ENCODE data around the gene ARID5A. TPM values are rescaled to one million over a fixed set of nuclear protein-coding genes. Genes with fewer than 3 reads are reported as not detected.
"Not testable (repeated sequence)": the region's sequence is repeated elsewhere in the genome, so short reads cannot be mapped to it uniquely, and the experiment has no call there.

ARID5A gene
- total and polyA plus RNA-seq, 5 donors = 13.0 to 31.8 (median 21.6) TPM

DNA sequence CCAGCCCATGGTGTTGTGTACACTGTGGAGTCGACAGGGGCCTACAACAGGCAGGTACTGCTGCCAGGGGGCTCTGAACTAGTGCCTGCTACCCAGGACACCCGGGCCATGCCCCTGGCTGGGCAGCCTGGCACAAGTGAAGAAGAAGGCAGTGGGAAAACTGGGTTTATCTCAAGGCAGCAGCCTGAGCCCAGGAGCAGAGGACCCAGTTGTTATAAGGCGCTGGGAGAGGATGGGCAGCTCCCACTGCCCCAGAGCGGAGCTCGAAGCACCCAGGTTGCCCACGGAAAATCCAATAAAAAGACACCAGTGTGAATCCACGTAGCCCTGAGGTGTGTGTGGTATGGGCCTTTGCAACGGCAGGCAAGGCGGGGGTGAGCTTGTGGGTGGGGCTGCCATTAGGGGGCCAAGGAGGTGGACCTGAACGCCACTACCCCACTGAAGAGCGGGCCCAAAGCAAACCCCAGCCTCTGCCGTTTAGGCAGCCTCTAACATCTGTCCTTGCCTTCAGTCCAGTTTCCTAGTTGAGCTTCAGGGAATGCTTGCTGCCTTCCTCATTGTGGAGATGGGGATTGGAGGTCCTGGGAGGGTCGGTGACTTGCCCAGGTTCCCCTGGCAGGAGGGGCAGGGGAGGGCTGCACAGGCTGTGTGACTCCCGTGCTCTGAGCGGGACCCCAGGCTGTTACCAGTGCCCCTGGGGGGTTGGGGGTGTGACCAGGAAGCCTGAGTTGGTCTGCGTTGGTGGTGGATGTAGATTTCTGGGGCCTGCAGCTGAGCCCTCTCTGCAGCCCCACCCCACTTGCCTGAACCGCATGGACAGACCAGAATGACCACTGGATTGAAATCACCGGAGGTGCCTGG lies 16.0 kb downstream of the ARID5A start:
- H3K27ac ChIP-seq (ENCODE audit: low read length) = no peak overlapping the region
- H3K27me3 ChIP-seq (ENCODE audit: control insufficient read depth, insufficient read depth) = no peaks in the 10 kb centered on the region
- 81% methylated on average over 18 of the region's 18 CpGs for WGBS
- intact Hi-C loops (cut with DNase I) = no loop called here
- ATAC-seq (no peak), DNase-seq (no peak)
- no peaks in the 10 kb centered on the region for H3K9me3 ChIP-seq (ENCODE audit: control insufficient read depth, low read length)
- no peaks in the 10 kb centered on the region for H3K4me1 ChIP-seq (ENCODE audit: control insufficient read depth, insufficient read depth, low read length)
- no peak overlapping the region for H3K4me3 ChIP-seq (ENCODE audit: low read length)

DNA sequence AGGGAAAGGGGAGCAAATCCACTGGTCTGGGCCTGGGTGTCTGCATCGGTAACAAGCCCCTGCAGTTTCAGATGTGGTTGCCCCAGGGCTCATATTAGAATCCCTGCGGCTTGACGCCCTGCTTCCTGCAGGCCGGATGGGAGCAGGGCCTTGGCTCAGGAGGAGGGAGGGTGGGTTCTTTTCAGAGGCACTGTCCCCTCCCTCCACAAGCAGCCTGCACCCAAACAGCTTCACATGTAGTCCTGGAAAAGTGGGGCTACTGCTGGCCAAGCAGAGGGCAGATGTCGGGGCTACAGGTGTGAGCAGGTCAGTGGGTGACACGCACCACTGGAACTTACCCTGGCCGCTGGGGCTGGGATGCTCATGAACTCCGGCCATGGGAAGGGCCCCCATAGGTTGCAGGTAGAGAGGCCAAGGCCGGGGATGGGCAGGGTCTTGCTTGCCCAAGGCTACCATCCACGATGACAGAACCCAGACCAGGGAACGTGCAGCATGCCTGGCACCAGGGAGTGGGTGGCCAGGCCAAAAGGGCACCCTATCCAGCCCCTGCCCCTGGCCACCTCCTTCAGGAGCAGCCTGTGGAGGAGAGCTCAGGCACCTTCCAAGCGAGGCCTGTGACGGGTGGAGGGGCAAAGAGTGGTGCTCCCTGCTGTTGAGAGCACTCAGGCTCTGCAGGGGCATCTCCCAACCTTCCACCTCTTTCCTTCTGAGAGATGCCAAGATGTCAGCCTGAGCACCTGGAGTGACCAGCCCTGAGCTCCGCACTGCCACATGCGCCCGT lies 16.8 kb downstream of the ARID5A start:
- Histone ChIP-seq H3K9me3 (ENCODE audit: control insufficient read depth, low read length) (no peaks in the 10 kb centered on the region), H3K4me1 (ENCODE audit: control insufficient read depth, insufficient read depth, low read length) (no peaks in the 10 kb centered on the region), H3K4me3 (ENCODE audit: low read length) (no peak overlapping the region), H3K27me3 (ENCODE audit: control insufficient read depth, insufficient read depth) (no peaks in the 10 kb centered on the region), H3K27ac (ENCODE audit: low read length) (no peak overlapping the region)
- ATAC-seq (peak; percentile 5), DNase-seq (no peak)
- intact Hi-C loops (cut with DNase I) = no loop called here
- 82% methylated on average over 16 of the region's 16 CpGs for WGBS

DNA sequence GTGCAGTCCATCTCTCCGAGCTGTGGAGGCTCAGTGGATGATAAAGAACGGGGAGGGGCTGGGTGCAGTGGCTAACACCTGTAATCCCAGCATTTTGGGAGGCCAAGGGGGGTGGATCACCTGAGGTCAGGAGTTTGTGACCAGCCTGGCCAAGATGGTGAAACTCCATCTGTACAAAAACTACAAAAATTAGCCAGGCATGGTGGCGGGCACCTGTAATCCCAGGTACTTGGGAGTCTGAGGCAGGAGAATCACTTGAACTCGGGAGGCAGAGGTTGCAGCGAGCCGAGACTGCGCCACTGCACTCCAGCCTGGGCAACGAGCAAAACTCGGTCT lies 17.4 kb downstream of the ARID5A start:
- H3K9me3 ChIP-seq (ENCODE audit: control insufficient read depth, low read length); H3K27ac ChIP-seq (ENCODE audit: low read length); DNase-seq; intact Hi-C loops (cut with DNase I); H3K27me3 ChIP-seq (ENCODE audit: control insufficient read depth, insufficient read depth); H3K4me3 ChIP-seq (ENCODE audit: low read length); ATAC-seq; H3K4me1 ChIP-seq (ENCODE audit: control insufficient read depth, insufficient read depth, low read length): not testable (repeated sequence)
- 48% methylated on average over 9 of the region's 9 CpGs for WGBS

DNA sequence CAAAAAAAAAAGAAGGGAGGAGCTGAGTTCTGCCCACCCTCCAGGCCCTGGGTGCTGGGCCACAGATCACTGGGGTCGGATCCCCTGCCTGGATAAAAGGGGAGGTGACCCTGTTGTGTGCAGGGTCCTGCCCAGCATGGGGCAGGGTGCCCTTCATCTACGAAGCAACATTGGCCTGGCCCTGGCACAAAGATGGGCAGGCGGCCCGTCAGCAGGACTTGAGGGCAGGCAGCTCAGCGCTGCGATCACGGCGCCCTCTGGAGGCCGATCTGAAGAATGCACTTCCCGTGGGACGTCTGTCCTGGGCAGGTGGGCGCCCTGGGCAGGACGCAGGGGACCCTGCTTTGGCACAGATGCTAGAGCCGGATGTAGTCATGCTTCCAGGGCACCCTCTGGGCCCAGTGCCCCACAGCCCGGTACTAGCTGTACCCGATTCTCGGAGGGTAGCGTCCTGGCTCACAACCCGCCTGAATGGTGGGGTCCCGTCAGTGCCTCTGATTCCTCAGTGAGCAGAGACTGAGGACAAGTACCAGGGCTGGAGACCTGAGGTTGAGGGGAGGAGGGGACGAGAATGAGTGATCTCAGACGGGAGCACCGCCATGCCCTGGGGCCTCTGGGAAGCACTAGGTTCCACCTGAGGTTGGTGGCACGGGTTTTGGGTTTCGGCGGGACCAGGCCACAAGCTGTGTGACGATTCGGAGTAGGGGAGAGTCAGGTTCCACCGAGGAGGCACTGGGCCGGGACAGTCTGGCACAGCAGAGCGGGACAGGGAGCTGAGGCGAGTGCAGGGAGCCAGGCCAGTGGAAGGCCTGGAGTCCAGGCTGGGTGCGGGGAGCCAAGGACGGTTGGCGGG lies 18.0 kb downstream of the ARID5A start:
- Histone ChIP-seq H3K27me3 (ENCODE audit: control insufficient read depth, insufficient read depth) (no peaks in the 10 kb centered on the region), H3K27ac (ENCODE audit: low read length) (no peak overlapping the region), H3K9me3 (ENCODE audit: control insufficient read depth, low read length) (no peaks in the 10 kb centered on the region), H3K4me3 (ENCODE audit: low read length) (no peak overlapping the region), H3K4me1 (ENCODE audit: control insufficient read depth, insufficient read depth, low read length) (no peaks in the 10 kb centered on the region)
- WGBS = 30% methylated on average over 35 of the region's 35 CpGs
- intact Hi-C loops (cut with DNase I) = no loop called here
- DNase-seq (peak; percentile 71 to 90 (median 86)), ATAC-seq (peak; percentile 53 to 63)

DNA sequence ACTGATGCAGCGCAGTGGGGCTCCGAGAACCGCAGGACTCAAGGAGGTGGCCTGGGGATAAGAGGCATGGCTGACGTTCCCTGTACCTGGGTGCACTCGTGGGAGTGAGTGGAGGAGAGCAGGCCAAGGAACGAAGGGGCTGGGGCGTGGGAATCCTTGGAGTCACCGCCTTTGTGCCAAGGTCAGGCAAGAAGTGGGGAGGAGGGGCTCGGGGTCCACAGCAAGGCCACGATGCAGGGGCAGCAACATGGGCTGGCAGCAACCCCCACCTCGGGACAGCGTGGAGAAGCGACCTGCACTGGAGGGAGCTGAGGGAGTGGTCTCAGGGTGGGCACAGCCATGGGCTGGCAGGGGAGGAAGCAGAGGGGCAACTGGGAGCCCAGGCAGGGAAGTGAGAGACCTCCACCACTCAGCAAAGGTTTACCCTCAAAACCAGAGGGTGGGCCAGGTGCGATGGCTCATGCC lies 18.6 kb downstream of the ARID5A start:
- Histone ChIP-seq H3K27ac (ENCODE audit: low read length) (no peak overlapping the region), H3K9me3 (ENCODE audit: control insufficient read depth, low read length) (no peaks in the 10 kb centered on the region), H3K4me1 (ENCODE audit: control insufficient read depth, insufficient read depth, low read length) (no peaks in the 10 kb centered on the region), H3K4me3 (ENCODE audit: low read length) (no peak overlapping the region), H3K27me3 (ENCODE audit: control insufficient read depth, insufficient read depth) (no peaks in the 10 kb centered on the region)
- no peak for DNase-seq
- intact Hi-C loops (cut with DNase I) = no loop called here
- ATAC-seq = peak in 1 of 2 donors; percentile 2
- WGBS = 77% methylated on average over 14 of the region's 14 CpGs

DNA sequence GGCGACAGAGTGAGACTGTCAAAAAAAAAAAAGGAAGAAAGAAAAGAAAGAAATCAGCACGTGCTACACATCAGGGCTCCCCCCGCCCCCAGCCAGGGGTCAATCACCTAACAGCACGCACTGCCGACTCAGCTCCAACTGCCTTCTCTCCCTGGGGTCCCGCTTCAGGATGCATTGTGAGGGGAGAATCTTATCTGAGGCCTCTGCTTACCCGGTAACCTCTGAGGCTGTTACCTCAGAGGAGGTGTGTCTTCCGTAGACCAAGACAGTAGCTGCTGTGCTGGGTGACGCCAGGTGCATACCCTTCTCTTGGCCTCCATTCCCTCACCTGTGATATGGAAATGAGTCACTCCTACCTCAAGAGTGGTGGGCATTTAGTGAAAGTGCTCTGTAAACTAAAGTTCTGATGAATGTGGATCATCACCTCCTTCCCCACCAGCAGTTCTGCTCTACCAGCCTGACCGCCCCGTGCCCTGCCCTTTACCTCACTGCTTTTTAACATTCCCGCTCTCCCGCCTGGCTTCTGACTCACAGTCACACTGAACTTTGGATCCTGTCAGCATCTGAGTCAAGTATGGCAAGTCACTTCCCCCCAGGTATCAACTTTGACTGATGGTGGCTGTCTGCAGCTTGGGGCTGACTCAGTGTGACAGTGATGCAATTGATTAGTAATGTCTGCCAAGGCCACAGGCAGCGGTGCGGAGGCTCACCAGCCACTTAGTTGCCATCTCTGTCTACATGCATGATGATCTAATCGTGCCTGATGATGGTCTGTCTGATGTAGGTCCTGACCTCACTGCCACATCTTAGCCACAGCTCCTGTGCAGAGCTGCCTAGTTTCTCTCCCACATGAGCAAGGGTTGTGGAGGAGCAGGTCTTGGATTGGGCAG lies 20.1 kb downstream of the ARID5A start:
- no peak for ATAC-seq
- 83% methylated on average over 16 of the region's 16 CpGs for WGBS
- H3K4me3 ChIP-seq (ENCODE audit: low read length) = no peak overlapping the region

DNA sequence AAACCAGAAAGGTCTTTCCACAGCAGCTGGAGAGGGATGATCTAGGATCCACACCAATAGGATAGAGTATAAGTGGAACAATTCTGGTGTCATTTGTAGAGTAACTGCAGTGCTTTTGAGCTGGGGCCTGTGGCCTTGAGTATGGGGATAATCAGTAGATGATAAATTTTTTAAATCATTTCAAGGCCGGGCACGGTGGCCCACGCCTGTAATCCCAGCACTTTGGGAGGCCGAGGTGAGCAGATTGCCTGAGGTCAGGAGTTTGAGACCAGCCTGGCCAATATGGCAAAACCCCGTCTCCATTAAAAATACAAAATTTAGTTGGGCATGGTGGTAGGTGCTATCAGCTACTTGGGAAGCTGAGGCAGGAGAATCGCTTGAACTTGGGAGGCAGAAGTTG lies 20.9 kb downstream of the ARID5A start:
- H3K27ac ChIP-seq (ENCODE audit: low read length); DNase-seq: not testable (repeated sequence)
- WGBS = 91% methylated on average over 6 of the region's 6 CpGs

More for the DNA sequence above, 20.1 kb downstream of the ARID5A start:
- Histone ChIP-seq H3K4me1 (ENCODE audit: control insufficient read depth, insufficient read depth, low read length) (no peaks in the 10 kb centered on the region), H3K27ac (ENCODE audit: low read length) (no peak overlapping the region), H3K9me3 (ENCODE audit: control insufficient read depth, low read length) (no peaks in the 10 kb centered on the region), H3K27me3 (ENCODE audit: control insufficient read depth, insufficient read depth) (no peaks in the 10 kb centered on the region)
- intact Hi-C loops (cut with DNase I) = no loop called here
- DNase-seq = no peak

DNA sequence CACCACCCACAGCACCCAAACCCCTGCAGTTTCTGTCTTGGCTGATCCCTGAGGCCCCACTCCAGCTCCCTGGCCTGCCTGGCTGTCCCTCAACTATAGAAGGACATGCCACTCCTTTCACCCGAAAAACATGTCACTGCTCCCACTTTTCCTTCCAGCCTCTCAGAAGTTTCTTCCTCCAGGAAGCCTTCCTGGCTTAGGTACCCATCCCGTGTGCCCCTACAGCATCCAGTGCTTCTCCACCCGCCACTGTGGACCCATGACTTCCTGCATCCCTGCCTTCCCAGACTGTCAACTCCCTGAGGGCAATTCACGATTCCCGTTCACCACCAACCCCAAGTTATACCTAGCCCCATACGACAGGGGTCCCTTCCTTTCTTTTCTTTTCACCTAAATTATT lies 21.5 kb downstream of the ARID5A start:
- ATAC-seq = no peak

More for the DNA sequence above, 20.9 kb downstream of the ARID5A start:
- ATAC-seq; intact Hi-C loops (cut with DNase I); H3K4me3 ChIP-seq (ENCODE audit: low read length); H3K27me3 ChIP-seq (ENCODE audit: control insufficient read depth, insufficient read depth); H3K4me1 ChIP-seq (ENCODE audit: control insufficient read depth, insufficient read depth, low read length); H3K9me3 ChIP-seq (ENCODE audit: control insufficient read depth, low read length): not testable (repeated sequence)

DNA sequence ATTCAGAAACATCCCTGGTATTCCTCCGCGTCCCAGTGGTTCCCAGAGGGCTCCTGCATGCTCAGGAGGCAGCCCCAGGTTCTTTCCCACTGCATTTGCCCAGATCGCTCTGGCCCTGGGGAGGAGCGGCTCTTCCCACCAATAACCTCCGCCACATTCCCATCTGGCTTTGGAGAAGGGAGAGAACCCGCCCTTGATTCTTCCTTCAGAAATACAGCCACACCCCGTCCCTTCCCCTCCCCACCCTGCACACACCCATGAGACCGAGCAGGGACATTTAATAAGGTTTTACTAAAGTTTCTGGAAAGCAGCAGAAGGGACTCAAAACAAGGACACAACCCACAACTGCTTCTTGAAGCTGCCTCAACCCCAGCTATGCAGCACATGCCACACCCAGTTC lies 21.9 kb downstream of the ARID5A start:
- Histone ChIP-seq H3K27ac (ENCODE audit: low read length) (no peak overlapping the region), H3K4me3 (ENCODE audit: low read length) (no peak overlapping the region), H3K9me3 (ENCODE audit: control insufficient read depth, low read length) (no peaks in the 10 kb centered on the region), H3K27me3 (ENCODE audit: control insufficient read depth, insufficient read depth) (no peaks in the 10 kb centered on the region), H3K4me1 (ENCODE audit: control insufficient read depth, insufficient read depth, low read length) (no peaks in the 10 kb centered on the region)
- WGBS = 84% methylated on average over 8 of the region's 8 CpGs
- intact Hi-C loops (cut with DNase I) = no loop called here
- DNase-seq = no peak
- no peak for ATAC-seq

More for the DNA sequence above, 21.5 kb downstream of the ARID5A start:
- Histone ChIP-seq H3K9me3 (ENCODE audit: control insufficient read depth, low read length) (no peaks in the 10 kb centered on the region), H3K27ac (ENCODE audit: low read length) (no peak overlapping the region), H3K4me1 (ENCODE audit: control insufficient read depth, insufficient read depth, low read length) (no peaks in the 10 kb centered on the region), H3K27me3 (ENCODE audit: control insufficient read depth, insufficient read depth) (no peaks in the 10 kb centered on the region), H3K4me3 (ENCODE audit: low read length) (no peak overlapping the region)
- WGBS = 81% methylated on average over 6 of the region's 6 CpGs
- DNase-seq = no peak
- intact Hi-C loops (cut with DNase I) = no loop called here

DNA sequence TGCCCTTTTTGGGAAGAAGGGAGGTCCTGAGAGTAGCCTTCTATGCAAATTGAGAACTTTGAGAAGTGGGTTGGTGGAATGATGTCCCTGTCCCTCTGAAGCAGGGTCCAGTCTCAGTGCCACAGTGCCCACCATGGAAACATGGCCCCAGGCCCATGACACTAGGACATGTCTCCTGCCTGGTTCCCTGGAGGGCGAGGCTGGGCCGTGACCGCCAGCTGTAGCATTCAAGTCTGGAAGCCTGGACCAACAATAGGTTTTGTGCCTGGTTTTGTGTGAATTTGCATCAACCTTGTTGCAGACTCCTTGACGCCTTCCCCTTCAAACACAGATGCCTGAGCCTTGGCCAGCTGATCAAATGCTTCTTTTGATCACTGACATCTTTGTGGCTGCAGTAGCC lies 27.5 kb downstream of the ARID5A start:
- intact Hi-C loops (cut with DNase I) = no loop called here
- DNase-seq (no peak), ATAC-seq (no peak)
- Histone ChIP-seq H3K27me3 (ENCODE audit: control insufficient read depth, insufficient read depth) (no peaks in the 10 kb centered on the region), H3K4me1 (ENCODE audit: control insufficient read depth, insufficient read depth, low read length) (no peaks in the 10 kb centered on the region), H3K4me3 (ENCODE audit: low read length) (no peak overlapping the region), H3K9me3 (ENCODE audit: control insufficient read depth, low read length) (no peaks in the 10 kb centered on the region), H3K27ac (ENCODE audit: low read length) (no peak overlapping the region)
- 82% methylated on average over 4 of the region's 4 CpGs for WGBS
